ENCODE results near the gene SS18L1.

SS18L1 gene

GRCh38 chr20:62120365-62120762 lies 23.2 kb upstream of the SS18L1 start:
- DNase-seq = no peak

GRCh38 chr20:62120990-62121775 lies 22.4 kb upstream of the SS18L1 start:
- no peak for DNase-seq

GRCh38 chr20:62121776-62122653 lies 21.6 kb upstream of the SS18L1 start, which contains the start of gene LSM14B:
TSS of gene LSM14B (plus strand) at chr20:62122475. CDS start at chr20:62122667, 192 bp downstream.
- DNase-seq = peak; percentile 96

- no peak for DNase-seq
Measured at GRCh38 chr20:62122654-62123449, 20.7 kb upstream of the SS18L1 start.

GRCh38 chr20:62123450-62124118 lies 20.0 kb upstream of the SS18L1 start:
- DNase-seq = no peak

GRCh38 chr20:62126141-62126540 lies 17.4 kb upstream of the SS18L1 start:
- DNase-seq = no peak

GRCh38 chr20:62127799-62128198 lies 15.8 kb upstream of the SS18L1 start:
- no peak for DNase-seq

GRCh38 chr20:62128502-62128901 lies 15.1 kb upstream of the SS18L1 start:
- no peak for DNase-seq

GRCh38 chr20:62129731-62130531 lies 13.6 kb upstream of the SS18L1 start:
- DNase-seq = no peak

- DNase-seq = no peak
Measured at GRCh38 chr20:62131560-62132320, 11.8 kb upstream of the SS18L1 start.

- no peak for DNase-seq
Measured at GRCh38 chr20:62132421-62132820, 11.1 kb upstream of the SS18L1 start.

GRCh38 chr20:62133051-62133845 lies 10.3 kb upstream of the SS18L1 start:
- no peak for DNase-seq

GRCh38 chr20:62133864-62134263 lies 9.7 kb upstream of the SS18L1 start:
- DNase-seq = no peak

- no peak for DNase-seq
Measured at GRCh38 chr20:62134735-62135231, 8.8 kb upstream of the SS18L1 start.

GRCh38 chr20:62135573-62136266 lies 7.8 kb upstream of the SS18L1 start:
- DNase-seq = no peak

GRCh38 chr20:62136283-62137091 lies 7.1 kb upstream of the SS18L1 start:
- peak; percentile 52 for DNase-seq

GRCh38 chr20:62137092-62137384 lies 6.5 kb upstream of the SS18L1 start:
- no peak for DNase-seq

- no peak for DNase-seq
Measured at GRCh38 chr20:62137478-62138203, 5.9 kb upstream of the SS18L1 start.
